OCI-LY7 (cell line): ENCODE measurements around the gene DENND5B. TPM values are rescaled to one million over a fixed set of nuclear protein-coding genes. Genes with fewer than 3 reads are reported as not detected.

Experiments used
- BruUV-seq: library from RNA; stranded (reverse); fragments of 400-500 nt; replicated peaks from 2 replicates; lab custom pipeline; 2021; lab: Mats Ljungman, UMichigan
- CTCF ChIA-PET: fragments of 300-600 bp; sonication (Branson Sonifier 250); formaldehyde crosslinking; loops from one replicate; lab custom pipeline; 2022; ENCODE audit warnings: antibody characterized with exemption; ENCODE audit not compliant: unreplicated experiment; lab: Charles Lee
- POLR2A ChIA-PET: fragments of 300-600 bp; sonication (Branson Sonifier 250); formaldehyde crosslinking; loops from one replicate; lab custom pipeline; 2022; ENCODE audit warnings: antibody characterized with exemption; lab: Charles Lee
- DNase-seq: peaks from one replicate; pipeline ENCODE4 v3.0.0-alpha.2; 2015; ENCODE audit warnings: low spot score
- H2AFZ ChIP-seq: fragments of 200-600 bp; sonication (generic), shearing (Covaris generic); 2 replicates; pipeline ENCODE4 v1.6.1; 2014; ENCODE audit warnings: mild to moderate bottlenecking, antibody characterized with exemption, low read length, moderate library complexity
- H3K27ac ChIP-seq: fragments of 200-600 bp; sonication (generic); 2 replicates; pipeline ENCODE4 v1.5.1; 2014; ENCODE audit warnings: mixed run types, low read depth, mild to moderate bottlenecking, moderate library complexity, low read length, inconsistent platforms; ENCODE audit not compliant: poor library complexity, severe bottlenecking
- H3K36me3 ChIP-seq: fragments of 200-600 bp; sonication (generic); 2 replicates; pipeline ENCODE4 v1.6.1; 2014; ENCODE audit warnings: mild to moderate bottlenecking, antibody characterized with exemption, low read length, moderate library complexity, mixed read lengths; ENCODE audit not compliant: insufficient read depth
- H3K4me1 ChIP-seq: fragments of 200-600 bp; sonication (generic); 2 replicates; pipeline ENCODE4 v1.5.1; 2014; ENCODE audit warnings: mild to moderate bottlenecking, low read length; ENCODE audit not compliant: insufficient read depth, poor library complexity, severe bottlenecking
- H3K4me2 ChIP-seq: fragments of 200-600 bp; sonication (generic); 2 replicates; pipeline ENCODE4 v1.6.1; 2014; ENCODE audit warnings: mild to moderate bottlenecking, low read length
- H3K4me3 ChIP-seq: fragments of 200-600 bp; sonication (generic); 2 replicates; pipeline ENCODE4 v1.5.1; 2014; ENCODE audit warnings: mild to moderate bottlenecking, low read depth, low read length; ENCODE audit not compliant: poor library complexity, severe bottlenecking
- H3K79me2 ChIP-seq: fragments of 200-600 bp; sonication (generic); 2 replicates; pipeline ENCODE4 v1.6.1; 2016; ENCODE audit warnings: low read depth, mild to moderate bottlenecking, low read length, moderate library complexity, mixed read lengths; ENCODE audit not compliant: insufficient read depth
- H3K9me2 ChIP-seq: fragments of 200-600 bp; sonication (generic); 2 replicates; pipeline ENCODE4 v1.6.1; 2016; ENCODE audit warnings: mild to moderate bottlenecking, low read length, mixed read lengths; ENCODE audit not compliant: insufficient read depth
- H3K9me3 ChIP-seq: fragments of 200-600 bp; sonication (generic); 2 replicates; pipeline ENCODE4 v1.6.1; 2014; ENCODE audit warnings: mild to moderate bottlenecking, mixed run types, low read length, mixed read lengths
- H4K20me1 ChIP-seq: fragments of 200-600 bp; sonication (generic); 2 replicates; pipeline ENCODE4 v1.6.1; 2014; ENCODE audit warnings: mild to moderate bottlenecking, antibody characterized with exemption, low read length, moderate library complexity, mixed read lengths; ENCODE audit not compliant: insufficient read depth
- CTCF ChIP-seq: fragments of 200-600 bp; sonication (generic); conservative IDR thresholded peaks from 2 replicates; pipeline ENCODE4 v1.5.1; 2014; ENCODE audit warnings: mild to moderate bottlenecking, antibody characterized with exemption, low read length, moderate library complexity, mixed read lengths
- EZH2phosphoT487 ChIP-seq: fragments of 200-600 bp; sonication (generic); IDR thresholded peaks from 2 replicates; pipeline ENCODE4 v1.6.1; 2018; ENCODE audit warnings: low read depth, borderline replicate concordance, mild to moderate bottlenecking, mixed run types, antibody characterized with exemption, low read length, moderate library complexity, mixed read lengths
- intact Hi-C: fragments of 100-400 bp; cut with micrococcal nuclease; formaldehyde crosslinking; loops from one replicate; pipeline ENCODE4 v1.10.0; 2022; ENCODE audit not compliant: unreplicated experiment
- total RNA-seq, 2 experiments: library from RNA; depleted of rRNA in 1 of 2; stranded (reverse); fragments of >200 nt in 1 of 2; shearing (Covaris generic) in 1 of 2; gene quantifications; 2 replicates each; pipeline ENCODE4 v1.2.3, GENCODE V29; 2014 to 2022

Gene DENND5B
- total RNA-seq, 2 experiments from 2014 or later: 23.1 to 38.9 TPM

DNA sequence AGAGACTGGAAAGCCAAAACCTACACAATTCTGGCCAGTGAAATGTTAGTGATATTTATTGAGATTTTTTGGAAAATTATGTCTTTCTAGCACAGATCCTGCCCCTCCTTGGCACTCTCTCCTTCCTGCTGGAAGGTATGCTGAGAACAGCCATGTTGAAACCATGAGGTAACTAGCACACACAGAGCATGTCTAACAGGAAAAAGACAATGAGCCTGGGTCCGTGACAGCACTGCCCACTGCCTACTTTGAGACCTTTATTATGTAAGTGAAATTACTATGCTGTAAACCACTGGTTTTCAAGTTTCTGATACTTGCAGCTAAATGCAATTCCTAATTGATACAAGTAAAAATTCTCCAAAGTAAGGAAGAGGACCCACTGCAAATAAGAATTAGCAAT is 183.4 kb downstream of the DENND5B start:
- BruUV-seq: no TSS peak
- H3K9me2 ChIP-seq: no peaks in the 10 kb centered on the region
- no peaks in the 10 kb centered on the region for H3K9me3 ChIP-seq
- H3K27ac ChIP-seq: peak overlapping the region; percentile 99
- H2AFZ ChIP-seq: no peak overlapping the region
- POLR2A ChIA-PET: interaction anchor here (0.6 to 0.9 kb wide), 2 partner anchors 9 to 63 kb away, joined by 3 to 4 read pairs; no protein-coding TSS in a partner anchor
- H3K4me3 ChIP-seq: no peak overlapping the region
- H3K4me2 ChIP-seq: peak overlapping the region; percentile 42
- H3K36me3 ChIP-seq: peaks cover 27% of the 10 kb centered on the region; the same call in 1 of the 2 replicates
- H3K4me1 ChIP-seq: peaks cover 61% of the 10 kb centered on the region
- peak; percentile 11 for DNase-seq
- CTCF ChIA-PET: no interaction called here
- H4K20me1 ChIP-seq: no peaks in the 10 kb centered on the region
- TF ChIP-seq EZH2phosphoT487: no peak
- TF ChIP-seq CTCF: no peak
- intact Hi-C loops: loop anchor here (2.0 kb wide), 1 partner anchor 111 kb away; no protein-coding TSS in a partner anchor
- H3K79me2 ChIP-seq: no peaks in the 10 kb centered on the region

- peak; percentile 88 for DNase-seq
- no peak for TF ChIP-seq CTCF
- no peak for TF ChIP-seq EZH2phosphoT487
- BruUV-seq: no TSS peak
- Histone ChIP-seq H3K9me3 (no peaks in the 10 kb centered on the region), H3K4me3 (peak overlapping the region; percentile 33), H3K36me3 (peaks cover 21% of the 10 kb centered on the region; the same call in 1 of the 2 replicates), H4K20me1 (no peaks in the 10 kb centered on the region), H2AFZ (no peak overlapping the region), H3K27ac (peak overlapping the region; percentile 99), H3K9me2 (no peaks in the 10 kb centered on the region), H3K4me2 (peak overlapping the region; percentile 80), H3K4me1 (peaks cover 71% of the 10 kb centered on the region), H3K79me2 (no peaks in the 10 kb centered on the region)
- ChIA-PET POLR2A (interaction anchor here (0.6 to 3.0 kb wide), 12 partner anchors 51 to 731 kb away, joined by 3 to 21 read pairs (median 4); no protein-coding TSS in a partner anchor), CTCF (interaction anchor here (0.6 kb wide), 1 partner anchor 707 kb away, joined by 4 read pairs; no protein-coding TSS in a partner anchor)
- intact Hi-C loops: loop anchor here (1.0 to 2.0 kb wide), 3 partner anchors 112 to 197 kb away; no protein-coding TSS in a partner anchor
These were observed 184.6 kb downstream of the DENND5B start for GRCh38 chr12:31406345-31406744.

DNA sequence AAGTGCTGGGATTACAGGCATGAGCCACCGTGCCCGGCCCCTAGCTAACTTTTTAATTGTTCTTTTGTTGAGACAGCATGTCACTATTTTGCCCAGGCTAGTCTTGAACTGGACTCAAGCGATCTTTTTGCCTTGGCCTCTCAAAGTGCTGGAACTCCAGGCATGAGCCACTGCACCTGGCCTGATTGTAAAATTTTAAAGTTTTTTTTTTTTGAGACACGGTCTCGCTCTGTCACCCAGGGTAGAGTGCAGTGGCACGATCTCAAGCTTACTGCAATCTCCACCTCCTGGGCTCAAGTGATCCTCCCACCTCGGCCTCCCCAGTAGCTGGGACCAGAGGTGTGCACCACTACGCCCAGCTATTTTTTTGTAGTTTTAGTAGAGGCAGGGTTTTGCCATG is 185.9 kb downstream of the DENND5B start:
- ChIA-PET CTCF (interaction anchor here (1.0 kb wide), 1 partner anchor 231 kb away, joined by 4 read pairs; no protein-coding TSS in a partner anchor), POLR2A (interaction anchor here (0.6 to 3.0 kb wide), 22 partner anchors 11 to 329 kb away, joined by 3 to 21 read pairs (median 4); partner anchors contain the start of gene DENND5B)
- Histone ChIP-seq H3K79me2 (no peaks in the 10 kb centered on the region), H3K9me3 (no peaks in the 10 kb centered on the region), H3K4me1 (peaks cover 71% of the 10 kb centered on the region), H3K9me2 (no peaks in the 10 kb centered on the region), H3K4me3 (no peak overlapping the region), H2AFZ (peak overlapping the region; percentile 34; the same call in 1 of the 2 replicates), H3K27ac (peak overlapping the region; percentile 99), H4K20me1 (no peaks in the 10 kb centered on the region), H3K36me3 (peaks cover 17% of the 10 kb centered on the region; the same call in 1 of the 2 replicates), H3K4me2 (peak overlapping the region; percentile 80)
- TF ChIP-seq CTCF: no peak
- no peak for TF ChIP-seq EZH2phosphoT487
- no TSS peak for BruUV-seq
- peak; percentile 66 for DNase-seq
- intact Hi-C loops: no loop called here
